HepG2 (cell line): ENCODE data around the gene PCDHGA10. TPM values are rescaled to one million over a fixed set of nuclear protein-coding genes. Genes with fewer than 3 reads are reported as not detected.

Experiments
- CC2D1A ChIP-seq: sonication (generic); formaldehyde crosslinking; IDR thresholded peaks from 2 replicates; pipeline ENCODE4 v1.8.1; 2023; ENCODE audit warnings: mild to moderate bottlenecking, missing genetic modification reagents
- EED ChIP-seq: sonication (generic); formaldehyde crosslinking; IDR thresholded peaks from 2 replicates; pipeline ENCODE4 v1.5.0; 2020; ENCODE audit warnings: mild to moderate bottlenecking, missing genetic modification reagents
- RBM22 ChIP-seq: fragments of 200-400 bp; formaldehyde crosslinking; optimal IDR thresholded peaks from 2 replicates; pipeline ENCODE3; 2017; ENCODE audit warnings: mild to moderate bottlenecking, low read length, moderate library complexity
- ZFP41 ChIP-seq: sonication (generic); formaldehyde crosslinking; IDR thresholded peaks from 2 replicates; pipeline ENCODE4 v1.4.0; 2020; ENCODE audit warnings: mild to moderate bottlenecking, missing genetic modification reagents, borderline replicate concordance
- ZNF441 ChIP-seq: sonication (generic); formaldehyde crosslinking; IDR thresholded peaks from 2 replicates; pipeline ENCODE4 v1.7.0; 2021; ENCODE audit warnings: missing genetic modification reagents, borderline replicate concordance
- ZNF775 ChIP-seq: sonication (generic); formaldehyde crosslinking; IDR thresholded peaks from 2 replicates; pipeline ENCODE4 v1.4.0; 2020; ENCODE audit warnings: missing genetic modification reagents, mild to moderate bottlenecking, moderate library complexity, borderline replicate concordance
- polyA plus RNA-seq, 8 experiments: library from polyadenylated mRNA; depleted of rRNA in 3 of 8; stranded (reverse) in 7 of 8; unstranded in 1 of 8; fragments of >200 nt; fragmentation: Illumina TruSeq in 4 of 8; extraction: Trizol in 4 of 8; gene quantifications; 2 replicates each; pipeline versions ENCODE4 v1.2.1 to v1.2.3, GENCODE V29; 2011 to 2016; ENCODE audit warnings: low read depth in 4 of 8, missing spikeins in 1 of 8, mixed read lengths in 1 of 8; ENCODE audit not compliant: insufficient read depth in 1 of 8
- total RNA-seq, 5 experiments: library from RNA; depleted of rRNA; stranded (reverse); fragments of >200 nt; fragmentation: Illumina TruSeq; extraction: Trizol; gene quantifications; 2 replicates each; pipeline ENCODE4 v1.2.3, GENCODE V29; 2016; ENCODE audit warnings: low read depth in 1 of 5
- TF ChIP-seq, protein P1 (sequence below): sonication (generic); formaldehyde crosslinking; IDR thresholded peaks from 2 replicates; pipeline ENCODE4 v1.4.0; 2020; ENCODE audit warnings: mild to moderate bottlenecking, missing genetic modification reagents
- TF ChIP-seq, protein P2 (sequence below): sonication (generic); formaldehyde crosslinking; IDR thresholded peaks from 2 replicates; pipeline ENCODE4 v1.4.0; 2020; ENCODE audit warnings: missing genetic modification reagents
- TF ChIP-seq, protein P3 (sequence below): sonication (generic); formaldehyde crosslinking; IDR thresholded peaks from 2 replicates; pipeline ENCODE4 v1.4.0; 2020; ENCODE audit warnings: mild to moderate bottlenecking, missing genetic modification reagents
- TF ChIP-seq, protein P4 (sequence below): sonication (generic); formaldehyde crosslinking; IDR thresholded peaks from 2 replicates; pipeline ENCODE4 v1.8.0; 2022; ENCODE audit warnings: missing genetic modification reagents, low read depth, mild to moderate bottlenecking, borderline replicate concordance
- TF ChIP-seq, protein P5 (sequence below): sonication (generic); formaldehyde crosslinking; IDR thresholded peaks from 2 replicates; pipeline ENCODE4 v1.5.1; 2020; ENCODE audit warnings: mild to moderate bottlenecking, missing genetic modification reagents, borderline replicate concordance

The PCDHGA10 gene
- total and polyA plus RNA-seq, 2 of the 13 experiments (the other 11 are each of a cell fraction or from before 2014, with no cell fraction given): 0.04 to 0.18 TPM

DNA sequence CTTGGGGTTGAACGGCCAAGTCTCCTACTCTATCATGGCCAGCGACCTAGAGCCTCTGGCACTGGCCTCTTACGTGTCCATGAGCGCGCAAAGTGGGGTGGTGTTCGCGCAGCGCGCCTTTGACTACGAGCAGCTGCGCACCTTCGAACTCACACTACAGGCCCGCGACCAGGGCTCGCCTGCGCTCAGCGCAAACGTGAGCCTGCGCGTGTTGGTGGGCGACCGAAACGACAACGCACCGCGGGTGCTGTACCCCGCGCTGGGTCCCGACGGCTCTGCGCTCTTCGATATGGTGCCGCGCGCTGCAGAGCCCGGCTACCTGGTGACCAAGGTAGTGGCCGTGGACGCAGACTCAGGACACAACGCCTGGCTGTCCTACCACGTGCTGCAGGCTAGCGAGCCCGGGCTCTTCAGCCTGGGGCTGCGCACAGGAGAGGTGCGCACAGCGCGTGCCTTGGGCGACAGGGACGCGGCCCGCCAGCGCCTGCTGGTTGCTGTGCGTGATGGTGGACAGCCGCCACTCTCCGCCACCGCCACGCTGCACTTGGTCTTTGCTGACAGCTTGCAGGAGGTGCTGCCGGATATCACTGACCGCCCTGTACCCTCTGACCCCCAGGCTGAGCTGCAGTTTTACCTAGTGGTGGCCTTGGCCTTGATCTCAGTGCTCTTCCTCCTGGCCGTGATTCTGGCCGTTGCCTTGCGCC lies 13.1 kb upstream of the PCDHGA10 start (continued):
- TF ChIP-seq, protein P1, sequence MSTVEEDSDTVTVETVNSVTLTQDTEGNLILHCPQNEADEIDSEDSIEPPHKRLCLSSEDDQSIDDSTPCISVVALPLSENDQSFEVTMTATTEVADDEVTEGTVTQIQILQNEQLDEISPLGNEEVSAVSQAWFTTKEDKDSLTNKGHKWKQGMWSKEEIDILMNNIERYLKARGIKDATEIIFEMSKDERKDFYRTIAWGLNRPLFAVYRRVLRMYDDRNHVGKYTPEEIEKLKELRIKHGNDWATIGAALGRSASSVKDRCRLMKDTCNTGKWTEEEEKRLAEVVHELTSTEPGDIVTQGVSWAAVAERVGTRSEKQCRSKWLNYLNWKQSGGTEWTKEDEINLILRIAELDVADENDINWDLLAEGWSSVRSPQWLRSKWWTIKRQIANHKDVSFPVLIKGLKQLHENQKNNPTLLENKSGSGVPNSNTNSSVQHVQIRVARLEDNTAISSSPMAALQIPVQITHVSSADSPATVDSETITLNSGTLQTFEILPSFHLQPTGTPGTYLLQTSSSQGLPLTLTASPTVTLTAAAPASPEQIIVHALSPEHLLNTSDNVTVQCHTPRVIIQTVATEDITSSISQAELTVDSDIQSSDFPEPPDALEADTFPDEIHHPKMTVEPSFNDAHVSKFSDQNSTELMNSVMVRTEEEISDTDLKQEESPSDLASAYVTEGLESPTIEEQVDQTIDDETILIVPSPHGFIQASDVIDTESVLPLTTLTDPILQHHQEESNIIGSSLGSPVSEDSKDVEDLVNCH: no peak
- TF ChIP-seq CC2D1A (CRISPR knock-in tag): no peak
- TF ChIP-seq, protein P2, sequence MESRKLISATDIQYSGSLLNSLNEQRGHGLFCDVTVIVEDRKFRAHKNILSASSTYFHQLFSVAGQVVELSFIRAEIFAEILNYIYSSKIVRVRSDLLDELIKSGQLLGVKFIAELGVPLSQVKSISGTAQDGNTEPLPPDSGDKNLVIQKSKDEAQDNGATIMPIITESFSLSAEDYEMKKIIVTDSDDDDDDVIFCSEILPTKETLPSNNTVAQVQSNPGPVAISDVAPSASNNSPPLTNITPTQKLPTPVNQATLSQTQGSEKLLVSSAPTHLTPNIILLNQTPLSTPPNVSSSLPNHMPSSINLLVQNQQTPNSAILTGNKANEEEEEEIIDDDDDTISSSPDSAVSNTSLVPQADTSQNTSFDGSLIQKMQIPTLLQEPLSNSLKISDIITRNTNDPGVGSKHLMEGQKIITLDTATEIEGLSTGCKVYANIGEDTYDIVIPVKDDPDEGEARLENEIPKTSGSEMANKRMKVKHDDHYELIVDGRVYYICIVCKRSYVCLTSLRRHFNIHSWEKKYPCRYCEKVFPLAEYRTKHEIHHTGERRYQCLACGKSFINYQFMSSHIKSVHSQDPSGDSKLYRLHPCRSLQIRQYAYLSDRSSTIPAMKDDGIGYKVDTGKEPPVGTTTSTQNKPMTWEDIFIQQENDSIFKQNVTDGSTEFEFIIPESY (CRISPR knock-in tag): no peak
- TF ChIP-seq, protein P3, sequence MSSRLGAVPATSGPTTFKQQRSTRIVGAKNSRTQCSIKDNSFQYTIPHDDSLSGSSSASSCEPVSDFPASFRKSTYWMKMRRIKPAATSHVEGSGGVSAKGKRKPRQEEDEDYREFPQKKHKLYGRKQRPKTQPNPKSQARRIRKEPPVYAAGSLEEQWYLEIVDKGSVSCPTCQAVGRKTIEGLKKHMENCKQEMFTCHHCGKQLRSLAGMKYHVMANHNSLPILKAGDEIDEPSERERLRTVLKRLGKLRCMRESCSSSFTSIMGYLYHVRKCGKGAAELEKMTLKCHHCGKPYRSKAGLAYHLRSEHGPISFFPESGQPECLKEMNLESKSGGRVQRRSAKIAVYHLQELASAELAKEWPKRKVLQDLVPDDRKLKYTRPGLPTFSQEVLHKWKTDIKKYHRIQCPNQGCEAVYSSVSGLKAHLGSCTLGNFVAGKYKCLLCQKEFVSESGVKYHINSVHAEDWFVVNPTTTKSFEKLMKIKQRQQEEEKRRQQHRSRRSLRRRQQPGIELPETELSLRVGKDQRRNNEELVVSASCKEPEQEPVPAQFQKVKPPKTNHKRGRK (CRISPR knock-in tag): no peak
- TF ChIP-seq, protein P4, sequence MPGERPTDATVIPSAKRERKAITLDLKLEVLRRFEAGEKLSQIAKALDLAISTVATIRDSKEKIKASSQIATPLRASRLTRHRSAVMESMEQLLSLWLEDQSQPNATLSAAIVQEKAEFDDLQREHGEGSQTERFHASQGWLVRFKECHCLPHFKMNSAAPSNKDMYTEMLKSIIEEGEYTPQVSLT: no peak
- no peak for TF ChIP-seq EED (CRISPR knock-in tag)
- TF ChIP-seq ZNF775 (CRISPR knock-in tag): no peak
- no peak for TF ChIP-seq RBM22
- TF ChIP-seq ZNF441: no peak
- no peak for TF ChIP-seq ZFP41
- TF ChIP-seq, protein P5, sequence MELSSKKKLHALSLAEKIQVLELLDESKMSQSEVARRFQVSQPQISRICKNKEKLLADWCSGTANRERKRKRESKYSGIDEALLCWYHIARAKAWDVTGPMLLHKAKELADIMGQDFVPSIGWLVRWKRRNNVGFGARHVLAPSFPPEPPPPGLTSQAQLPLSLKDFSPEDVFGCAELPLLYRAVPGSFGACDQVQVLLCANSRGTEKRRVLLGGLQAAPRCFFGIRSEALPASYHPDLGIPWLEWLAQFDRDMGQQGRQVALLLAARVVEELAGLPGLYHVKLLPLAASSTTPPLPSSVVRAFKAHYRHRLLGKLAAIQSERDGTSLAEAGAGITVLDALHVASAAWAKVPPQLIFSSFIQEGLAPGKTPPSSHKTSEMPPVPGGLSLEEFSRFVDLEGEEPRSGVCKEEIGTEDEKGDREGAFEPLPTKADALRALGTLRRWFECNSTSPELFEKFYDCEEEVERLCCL (CRISPR knock-in tag): no peak
- TF ChIP-seq, all 625 proteins: peak for 0
